Progenitor cell of endocrine pancreas (in vitro differentiated cells): ENCODE results near the gene ITLN1. TPM values are rescaled to one million over a fixed set of nuclear protein-coding genes. Genes with fewer than 3 reads are reported as not detected.

Experiments used
- DNase-seq: peaks from one replicate; pipeline ENCODE4 v3.0.0; 2021; ENCODE audit warnings: low spot score; ENCODE audit not compliant: unreplicated experiment
- H3K27ac Mint-ChIP-seq: 2 replicates; pipeline ENCODE4 v1.8.0; 2021; ENCODE audit warnings: mild to moderate bottlenecking, moderate library complexity, mixed read lengths
- H3K27me3 Mint-ChIP-seq: 2 replicates; pipeline ENCODE4 v1.8.0; 2021; ENCODE audit warnings: mixed read lengths
- H3K36me3 Mint-ChIP-seq: 2 replicates; pipeline ENCODE4 v1.8.0; 2022; ENCODE audit warnings: mixed read lengths; ENCODE audit not compliant: insufficient read depth
- H3K4me1 Mint-ChIP-seq: 2 replicates; pipeline ENCODE4 v1.8.0; 2021; ENCODE audit warnings: low read depth, mixed read lengths
- H3K4me3 Mint-ChIP-seq: 2 replicates; pipeline ENCODE4 v1.8.0; 2021; ENCODE audit warnings: low read depth, mild to moderate bottlenecking, moderate library complexity, mixed read lengths
- H3K9me3 Mint-ChIP-seq: 2 replicates; pipeline ENCODE4 v1.8.0; 2021; ENCODE audit warnings: low read depth, mixed read lengths
- total RNA-seq: library from RNA; stranded (reverse); gene quantifications from 2 replicates; pipeline ENCODE4 v1.2.1, GENCODE V29; 2021
- TF ChIP-seq, protein P1 (sequence below): fragments of 200-600 bp; sonication (generic); IDR thresholded peaks from one replicate; pipeline ENCODE4 v1.5.0; 2021; ENCODE audit warnings: antibody characterized with exemption, mild to moderate bottlenecking; ENCODE audit not compliant: unreplicated experiment

Gene ITLN1
- total RNA-seq, 1 donor from 2014 or later = not detected

DNA sequence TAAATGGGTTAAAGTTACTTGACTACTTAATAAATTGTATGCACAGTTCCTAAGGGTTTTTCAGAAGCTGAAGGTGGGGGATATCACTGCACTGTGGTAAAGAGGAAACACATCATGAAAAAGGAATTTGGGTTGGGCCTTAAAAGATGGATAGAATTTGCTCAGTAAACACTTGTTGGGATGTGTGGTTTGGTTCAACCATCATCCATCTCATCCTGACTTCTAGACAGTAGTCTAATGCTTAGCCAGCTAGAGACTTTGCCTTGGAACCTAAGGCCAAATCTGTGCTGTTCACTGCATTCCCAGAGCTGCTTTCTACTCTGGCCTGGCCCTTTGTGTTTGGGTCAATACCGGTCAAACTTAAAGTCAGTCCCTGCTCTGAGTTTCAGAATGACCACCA lies 58.4 kb downstream of the ITLN1 start:
- no peak overlapping the region for H3K27ac Mint-ChIP-seq
- TF ChIP-seq, protein P1, sequence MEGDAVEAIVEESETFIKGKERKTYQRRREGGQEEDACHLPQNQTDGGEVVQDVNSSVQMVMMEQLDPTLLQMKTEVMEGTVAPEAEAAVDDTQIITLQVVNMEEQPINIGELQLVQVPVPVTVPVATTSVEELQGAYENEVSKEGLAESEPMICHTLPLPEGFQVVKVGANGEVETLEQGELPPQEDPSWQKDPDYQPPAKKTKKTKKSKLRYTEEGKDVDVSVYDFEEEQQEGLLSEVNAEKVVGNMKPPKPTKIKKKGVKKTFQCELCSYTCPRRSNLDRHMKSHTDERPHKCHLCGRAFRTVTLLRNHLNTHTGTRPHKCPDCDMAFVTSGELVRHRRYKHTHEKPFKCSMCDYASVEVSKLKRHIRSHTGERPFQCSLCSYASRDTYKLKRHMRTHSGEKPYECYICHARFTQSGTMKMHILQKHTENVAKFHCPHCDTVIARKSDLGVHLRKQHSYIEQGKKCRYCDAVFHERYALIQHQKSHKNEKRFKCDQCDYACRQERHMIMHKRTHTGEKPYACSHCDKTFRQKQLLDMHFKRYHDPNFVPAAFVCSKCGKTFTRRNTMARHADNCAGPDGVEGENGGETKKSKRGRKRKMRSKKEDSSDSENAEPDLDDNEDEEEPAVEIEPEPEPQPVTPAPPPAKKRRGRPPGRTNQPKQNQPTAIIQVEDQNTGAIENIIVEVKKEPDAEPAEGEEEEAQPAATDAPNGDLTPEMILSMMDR = no peak
- H3K9me3 Mint-ChIP-seq = no peaks in the 10 kb centered on the region
- no peaks in the 10 kb centered on the region for H3K36me3 Mint-ChIP-seq
- DNase-seq = no peak
- peaks cover 2% of the 10 kb centered on the region for H3K4me1 Mint-ChIP-seq
- H3K4me3 Mint-ChIP-seq = no peak overlapping the region
- H3K27me3 Mint-ChIP-seq = peaks cover 3% of the 10 kb centered on the region

Other genes starting within 250 kb of the ITLN1 start
- gene SLAMF1, start 238.1 kb downstream of the ITLN1 start, total RNA-seq = not detected in 2 replicates
- not detected in 2 replicates for gene CD48, start 173.4 kb downstream of the ITLN1 start, total RNA-seq
- gene SLAMF7, start 145.9 kb downstream of the ITLN1 start, total RNA-seq = not detected in 2 replicates
- not detected in 2 replicates for gene LY9, start 89.0 kb downstream of the ITLN1 start, total RNA-seq
- gene CD244, start 22.3 kb downstream of the ITLN1 start, total RNA-seq = not detected in 2 replicates
- gene ITLN2, start 69.6 kb upstream of the ITLN1 start, total RNA-seq = 1.2 and 1.8 TPM in 2 replicates
- gene F11R, start 136.0 kb upstream of the ITLN1 start, total RNA-seq = 149 and 156 TPM in 2 replicates
- 52.0 and 54.7 TPM in 2 replicates for gene TSTD1, start 153.8 kb upstream of the ITLN1 start, total RNA-seq
- gene USF1, start 160.8 kb upstream of the ITLN1 start, total RNA-seq = 79.9 and 88.7 TPM in 2 replicates
- 0.20 TPM in 1 of 2 replicates, not detected in the other for gene ARHGAP30, start 184.7 kb upstream of the ITLN1 start, total RNA-seq
- gene NECTIN4, start 204.4 kb upstream of the ITLN1 start, total RNA-seq = 1.9 and 2.4 TPM in 2 replicates
- gene KLHDC9, start 213.2 kb upstream of the ITLN1 start, total RNA-seq = 14.7 and 16.7 TPM in 2 replicates
- gene PFDN2, start 232.9 kb upstream of the ITLN1 start, total RNA-seq = 54.8 and 57.9 TPM in 2 replicates
- gene NIT1, start 232.9 kb upstream of the ITLN1 start, total RNA-seq = 58.6 and 59.0 TPM in 2 replicates
- 46.9 and 49.3 TPM in 2 replicates for gene DEDD, start 247.5 kb upstream of the ITLN1 start, total RNA-seq